Measurements from ENCODE around the gene RRP12. TPM values are rescaled to one million over a fixed set of nuclear protein-coding genes. Genes with fewer than 3 reads are reported as not detected.

Gene RRP12
- total and polyA plus RNA-seq, 9 of the 15 experiments (the other 6 are each of a cell fraction or from before 2014, with no cell fraction given): 4.6 to 68.2 (median 21.8) TPM

DNA sequence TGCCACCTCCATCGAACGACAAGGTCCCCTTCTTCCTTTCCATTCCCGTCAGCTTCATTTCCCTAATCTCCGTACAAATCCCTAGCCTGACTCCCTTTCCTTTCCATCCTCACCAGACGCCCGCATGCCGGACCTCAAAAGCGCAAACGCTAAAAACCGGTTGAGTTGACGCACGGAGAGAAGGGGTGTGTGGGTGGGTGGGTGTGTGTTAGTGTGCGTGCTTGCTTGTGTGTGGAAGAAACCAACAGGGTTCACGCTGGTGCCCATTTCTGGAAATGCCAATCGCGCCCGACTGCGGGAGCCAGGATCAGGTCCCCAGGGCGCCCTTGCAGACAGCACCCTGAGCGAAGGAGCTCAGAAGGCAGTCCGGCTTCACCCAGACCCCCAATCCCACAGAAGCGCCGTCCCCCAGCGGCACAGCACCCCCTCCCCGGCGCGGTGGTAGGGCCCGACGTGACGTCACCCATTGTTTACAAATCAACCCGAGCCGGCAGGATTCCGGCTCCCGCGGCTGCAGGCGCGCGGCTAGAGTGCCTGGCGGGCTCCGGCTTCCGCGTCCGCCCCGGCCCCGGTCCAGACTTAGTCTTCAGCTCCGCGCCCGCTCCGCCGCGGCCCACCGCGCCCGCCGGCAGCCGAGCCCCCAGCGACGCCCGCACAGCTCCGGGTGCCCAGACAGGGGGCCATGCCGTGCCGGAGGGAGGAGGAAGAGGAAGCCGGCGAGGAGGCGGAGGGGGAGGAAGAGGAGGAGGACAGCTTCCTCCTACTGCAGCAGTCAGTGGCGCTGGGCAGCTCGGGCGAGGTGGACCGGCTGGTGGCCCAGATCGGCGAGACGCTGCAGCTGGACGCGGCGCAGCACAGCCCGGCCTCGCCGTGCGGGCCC, 82.1 kb downstream of the RRP12 start, which contains the start of gene FRAT1 (continued):
- TF ChIP-seq, protein P1, sequence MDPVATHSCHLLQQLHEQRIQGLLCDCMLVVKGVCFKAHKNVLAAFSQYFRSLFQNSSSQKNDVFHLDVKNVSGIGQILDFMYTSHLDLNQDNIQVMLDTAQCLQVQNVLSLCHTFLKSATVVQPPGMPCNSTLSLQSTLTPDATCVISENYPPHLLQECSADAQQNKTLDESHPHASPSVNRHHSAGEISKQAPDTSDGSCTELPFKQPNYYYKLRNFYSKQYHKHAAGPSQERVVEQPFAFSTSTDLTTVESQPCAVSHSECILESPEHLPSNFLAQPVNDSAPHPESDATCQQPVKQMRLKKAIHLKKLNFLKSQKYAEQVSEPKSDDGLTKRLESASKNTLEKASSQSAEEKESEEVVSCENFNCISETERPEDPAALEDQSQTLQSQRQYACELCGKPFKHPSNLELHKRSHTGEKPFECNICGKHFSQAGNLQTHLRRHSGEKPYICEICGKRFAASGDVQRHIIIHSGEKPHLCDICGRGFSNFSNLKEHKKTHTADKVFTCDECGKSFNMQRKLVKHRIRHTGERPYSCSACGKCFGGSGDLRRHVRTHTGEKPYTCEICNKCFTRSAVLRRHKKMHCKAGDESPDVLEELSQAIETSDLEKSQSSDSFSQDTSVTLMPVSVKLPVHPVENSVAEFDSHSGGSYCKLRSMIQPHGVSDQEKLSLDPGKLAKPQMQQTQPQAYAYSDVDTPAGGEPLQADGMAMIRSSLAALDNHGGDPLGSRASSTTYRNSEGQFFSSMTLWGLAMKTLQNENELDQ (CRISPR knock-in tag; IDR thresholded peaks at IDR 0.05; ENCODE audit: borderline replicate concordance): no peak
- TF ChIP-seq, protein P2, sequence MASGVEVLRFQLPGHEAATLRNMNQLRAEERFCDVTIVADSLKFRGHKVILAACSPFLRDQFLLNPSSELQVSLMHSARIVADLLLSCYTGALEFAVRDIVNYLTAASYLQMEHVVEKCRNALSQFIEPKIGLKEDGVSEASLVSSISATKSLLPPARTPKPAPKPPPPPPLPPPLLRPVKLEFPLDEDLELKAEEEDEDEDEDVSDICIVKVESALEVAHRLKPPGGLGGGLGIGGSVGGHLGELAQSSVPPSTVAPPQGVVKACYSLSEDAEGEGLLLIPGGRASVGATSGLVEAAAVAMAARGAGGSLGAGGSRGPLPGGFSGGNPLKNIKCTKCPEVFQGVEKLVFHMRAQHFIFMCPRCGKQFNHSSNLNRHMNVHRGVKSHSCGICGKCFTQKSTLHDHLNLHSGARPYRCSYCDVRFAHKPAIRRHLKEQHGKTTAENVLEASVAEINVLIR (CRISPR knock-in tag; IDR thresholded peaks at IDR 0.05): peak; percentile 84
- TF ChIP-seq CBFA2T3 (IDR thresholded peaks at IDR 0.05): peak; percentile 23; the same call in 1 of the 2 replicates
- TF ChIP-seq HDAC1 (IDR thresholded peaks at IDR 0.05): peak in 1 of 2 experiments; percentile 60; a peak in 2 of 4 replicates
- 0 out of 2 replicates have a peak, but pooled peaks have one; percentile 27 for TF ChIP-seq HDAC2 (IDR thresholded peaks at IDR 0.05)
- peak; percentile 85 for TF ChIP-seq SOX6 (IDR thresholded peaks at IDR 0.05)
- TF ChIP-seq EP400 (IDR thresholded peaks at IDR 0.05): peak; percentile 80
- TF ChIP-seq, protein P3, sequence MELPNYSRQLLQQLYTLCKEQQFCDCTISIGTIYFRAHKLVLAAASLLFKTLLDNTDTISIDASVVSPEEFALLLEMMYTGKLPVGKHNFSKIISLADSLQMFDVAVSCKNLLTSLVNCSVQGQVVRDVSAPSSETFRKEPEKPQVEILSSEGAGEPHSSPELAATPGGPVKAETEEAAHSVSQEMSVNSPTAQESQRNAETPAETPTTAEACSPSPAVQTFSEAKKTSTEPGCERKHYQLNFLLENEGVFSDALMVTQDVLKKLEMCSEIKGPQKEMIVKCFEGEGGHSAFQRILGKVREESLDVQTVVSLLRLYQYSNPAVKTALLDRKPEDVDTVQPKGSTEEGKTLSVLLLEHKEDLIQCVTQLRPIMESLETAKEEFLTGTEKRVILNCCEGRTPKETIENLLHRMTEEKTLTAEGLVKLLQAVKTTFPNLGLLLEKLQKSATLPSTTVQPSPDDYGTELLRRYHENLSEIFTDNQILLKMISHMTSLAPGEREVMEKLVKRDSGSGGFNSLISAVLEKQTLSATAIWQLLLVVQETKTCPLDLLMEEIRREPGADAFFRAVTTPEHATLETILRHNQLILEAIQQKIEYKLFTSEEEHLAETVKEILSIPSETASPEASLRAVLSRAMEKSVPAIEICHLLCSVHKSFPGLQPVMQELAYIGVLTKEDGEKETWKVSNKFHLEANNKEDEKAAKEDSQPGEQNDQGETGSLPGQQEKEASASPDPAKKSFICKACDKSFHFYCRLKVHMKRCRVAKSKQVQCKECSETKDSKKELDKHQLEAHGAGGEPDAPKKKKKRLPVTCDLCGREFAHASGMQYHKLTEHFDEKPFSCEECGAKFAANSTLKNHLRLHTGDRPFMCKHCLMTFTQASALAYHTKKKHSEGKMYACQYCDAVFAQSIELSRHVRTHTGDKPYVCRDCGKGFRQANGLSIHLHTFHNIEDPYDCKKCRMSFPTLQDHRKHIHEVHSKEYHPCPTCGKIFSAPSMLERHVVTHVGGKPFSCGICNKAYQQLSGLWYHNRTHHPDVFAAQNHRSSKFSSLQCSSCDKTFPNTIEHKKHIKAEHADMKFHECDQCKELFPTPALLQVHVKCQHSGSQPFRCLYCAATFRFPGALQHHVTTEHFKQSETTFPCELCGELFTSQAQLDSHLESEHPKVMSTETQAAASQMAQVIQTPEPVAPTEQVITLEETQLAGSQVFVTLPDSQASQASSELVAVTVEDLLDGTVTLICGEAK (IDR thresholded peaks at IDR 0.05): 0 out of 2 replicates have a peak, but pooled peaks have one; percentile 20
- TF ChIP-seq, protein P3 (CRISPR knock-in tag; IDR thresholded peaks at IDR 0.05): no peak
- TF ChIP-seq FOXP1 (CRISPR knock-in tag; IDR thresholded peaks at IDR 0.05): peak; percentile 65; the same call in 1 of the 2 replicates
- TF ChIP-seq, protein P4, sequence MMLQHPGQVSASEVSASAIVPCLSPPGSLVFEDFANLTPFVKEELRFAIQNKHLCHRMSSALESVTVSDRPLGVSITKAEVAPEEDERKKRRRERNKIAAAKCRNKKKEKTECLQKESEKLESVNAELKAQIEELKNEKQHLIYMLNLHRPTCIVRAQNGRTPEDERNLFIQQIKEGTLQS (IDR thresholded peaks at IDR 0.05): peak; percentile 98
- TF ChIP-seq, protein P4 (CRISPR knock-in tag; conservative IDR thresholded peaks at IDR 0.05): peak; percentile 73; the same call in 1 of the 2 replicates
- no peak for TF ChIP-seq NCOA1 (IDR thresholded peaks at IDR 0.05; ENCODE audit: low read depth)

All from K562 (cell line).